Right lobe of liver (tissue), 4 donors: ENCODE data around the gene TRIM31.

Source experiments
- CTCF ChIP-seq, 4 donors: fragments of 200-600 bp in 3 of 4; fragments of 450-650 bp in 1 of 4; IDR thresholded peaks; one replicate each; pipeline versions ENCODE4 v1.5.1 to v1.8.0; 2016 to 2022; ENCODE audit warnings: antibody characterized with exemption in 4 of 4, mild to moderate bottlenecking in 2 of 4
- POLR2A ChIP-seq: fragments of 450-650 bp; IDR thresholded peaks from one replicate; pipeline ENCODE4 v1.6.1; 2017; ENCODE audit warnings: antibody characterized with exemption, mild to moderate bottlenecking
- donor health status: DM: no; HTN: no; CAD: no.
- donor health status: DM: no; HTN: no; CAD: no.
- donor health status: DM: no; HTN: yes; CAD: no.

GRCh38 chr6:30100585-30101443, 12.1 kb downstream of the TRIM31 start:
- TF ChIP-seq POLR2A (no peak), CTCF (IDR thresholded peaks at IDR 0.05) (peak in 1 of 4 donors; percentile 5)
